Measurements from ENCODE around the gene ZNF561.
"Not testable (repeated sequence)": the region's sequence is repeated elsewhere in the genome, so short reads cannot be mapped to it uniquely, and the experiment has no call there.

Gene ZNF561

GRCh38 chr19:9621156-9622037 lies at the start of gene ZNF561:
Gene ZNF561 (minus strand): TSS chr19:9621232. CDS start chr19:9619456, 1,776 bp downstream.
- peak; percentile 75 to 85 (median 78) for DNase-seq (ENCODE audit: low read depth in 2 of 3, low spot score in 2 of 3)

GRCh38 chr19:9668544-9668943 lies 47.5 kb upstream of the ZNF561 start:
- no peak for DNase-seq (ENCODE audit: low read depth in 2 of 3, low spot score in 2 of 3)

- DNase-seq (ENCODE audit: low read depth in 2 of 3, low spot score in 2 of 3): no peak
Observed at GRCh38 chr19:9667898-9668297, 46.9 kb upstream of the ZNF561 start.

GRCh38 chr19:9658769-9659168 lies 37.7 kb upstream of the ZNF561 start:
- no peak for DNase-seq (ENCODE audit: low read depth in 2 of 3, low spot score in 2 of 3)

- DNase-seq (ENCODE audit: low read depth in 2 of 3, low spot score in 2 of 3): not testable (repeated sequence)
Observed at GRCh38 chr19:9653066-9653555, 32.1 kb upstream of the ZNF561 start.

GRCh38 chr19:9651464-9651863 lies 30.4 kb upstream of the ZNF561 start:
- DNase-seq (ENCODE audit: low read depth in 2 of 3, low spot score in 2 of 3): not testable (repeated sequence)

GRCh38 chr19:9650345-9650744 lies 29.3 kb upstream of the ZNF561 start:
- no peak for DNase-seq (ENCODE audit: low read depth in 2 of 3, low spot score in 2 of 3)

- no peak for DNase-seq (ENCODE audit: low read depth in 2 of 3, low spot score in 2 of 3)
Observed at GRCh38 chr19:9645472-9645871, 24.4 kb upstream of the ZNF561 start.

GRCh38 chr19:9644472-9644871 lies 23.4 kb upstream of the ZNF561 start:
- no peak for DNase-seq (ENCODE audit: low read depth in 2 of 3, low spot score in 2 of 3)

- DNase-seq (ENCODE audit: low read depth in 2 of 3, low spot score in 2 of 3): no peak
Observed at GRCh38 chr19:9641810-9642209, 20.8 kb upstream of the ZNF561 start.

GRCh38 chr19:9640956-9641355 lies 19.9 kb upstream of the ZNF561 start:
- no peak for DNase-seq (ENCODE audit: low read depth in 2 of 3, low spot score in 2 of 3)

- no peak for DNase-seq (ENCODE audit: low read depth in 2 of 3, low spot score in 2 of 3)
Observed at GRCh38 chr19:9636018-9636417, 15.0 kb upstream of the ZNF561 start.

GRCh38 chr19:9627856-9628255 lies 6.8 kb upstream of the ZNF561 start:
- no peak for DNase-seq (ENCODE audit: low read depth in 2 of 3, low spot score in 2 of 3)

- no peak for DNase-seq (ENCODE audit: low read depth in 2 of 3, low spot score in 2 of 3)
Observed at GRCh38 chr19:9622531-9622930, 1.5 kb upstream of the ZNF561 start.

- DNase-seq (ENCODE audit: low read depth in 2 of 3, low spot score in 2 of 3): no peak
Observed at GRCh38 chr19:9620842-9621155, 233 bp downstream of the ZNF561 start.

- DNase-seq (ENCODE audit: low read depth in 2 of 3, low spot score in 2 of 3): no peak
Observed at GRCh38 chr19:9615844-9616243, 5.2 kb downstream of the ZNF561 start.

GRCh38 chr19:9610484-9611113 lies 10.4 kb downstream of the ZNF561 start:
- no peak for DNase-seq (ENCODE audit: low read depth in 2 of 3, low spot score in 2 of 3)

- DNase-seq (ENCODE audit: low read depth in 2 of 3, low spot score in 2 of 3): no peak
Observed at GRCh38 chr19:9608912-9609311, 12.1 kb downstream of the ZNF561 start.

GRCh38 chr19:9597027-9597426 lies 24.0 kb downstream of the ZNF561 start:
- DNase-seq (ENCODE audit: low read depth in 2 of 3, low spot score in 2 of 3): no peak

GRCh38 chr19:9586764-9587163 lies 34.3 kb downstream of the ZNF561 start:
- peak; percentile 22 to 50 (median 42) for DNase-seq (ENCODE audit: low read depth in 2 of 3, low spot score in 2 of 3)

GRCh38 chr19:9584073-9584833 lies 36.8 kb downstream of the ZNF561 start, which contains the start of gene ZNF121:
Gene ZNF121 (minus strand): TSS chr19:9584504. CDS start chr19:9568097, 16,407 bp downstream.
- peak; percentile 71 to 77 (median 74) for DNase-seq (ENCODE audit: low read depth in 2 of 3, low spot score in 2 of 3)
